NT2/D1 (cell line): ENCODE measurements around the gene CLIP4.

Experiments used
- YY1 ChIP-seq: IDR thresholded peaks from 2 replicates; pipeline ENCODE4 v1.6.1; 2011; ENCODE audit not compliant: insufficient read length, insufficient read depth
- ZNF274 ChIP-seq: IDR thresholded peaks from 2 replicates; pipeline ENCODE4 v1.6.1; 2011; ENCODE audit warnings: mild to moderate bottlenecking, low read depth, low read length

GRCh38 chr2:29124504-29124903 lies 9.3 kb downstream of the CLIP4 start:
- TF ChIP-seq YY1: no peak
- no peak for TF ChIP-seq ZNF274
